Lung (tissue), 12 donors: Measurements from ENCODE around the gene NUBP2. TPM values are rescaled to one million over a fixed set of nuclear protein-coding genes. Genes with fewer than 3 reads are reported as not detected.

Experiments
- ATAC-seq: fragments of 200-7000 bp; cut with Tn5 transposase; one replicate; pipeline ENCODE4 v1.9.1; 2020; ENCODE audit warnings: moderate number of reproducible peaks; ENCODE audit not compliant: insufficient read depth, low FRiP score
- DNase-seq, 3 donors: peaks; one replicate each; pipeline ENCODE4 v3.0.0-alpha.2; 2013 to 2017
- H3K27ac ChIP-seq, 2 donors: one replicate each; pipeline ENCODE4 v1.5.1; 2013; ENCODE audit warnings: mild to moderate bottlenecking in 2 of 2, moderate library complexity in 2 of 2, control low read depth in 1 of 2, inconsistent platforms in 1 of 2, low read depth in 1 of 2, low read length in 1 of 2
- H3K27me3 ChIP-seq, 3 donors: one replicate each; pipeline ENCODE4 v1.5.1; 2013; ENCODE audit warnings: low read length in 2 of 3; ENCODE audit not compliant: control insufficient read depth in 3 of 3, insufficient read depth in 3 of 3
- H3K36me3 ChIP-seq, 4 donors: one replicate each; pipeline ENCODE4 v1.5.1; 2013; ENCODE audit warnings: low read length in 4 of 4, mild to moderate bottlenecking in 1 of 4, moderate library complexity in 1 of 4; ENCODE audit not compliant: control insufficient read depth in 4 of 4, insufficient read depth in 4 of 4
- H3K4me1 ChIP-seq, 5 donors: one replicate each; pipeline ENCODE4 v1.5.1; 2013; ENCODE audit warnings: low read length in 5 of 5, mild to moderate bottlenecking in 2 of 5, moderate library complexity in 1 of 5; ENCODE audit not compliant: control insufficient read depth in 5 of 5, insufficient read depth in 5 of 5
- H3K4me3 ChIP-seq: one replicate; pipeline ENCODE4 v1.5.1; 2013; ENCODE audit warnings: mild to moderate bottlenecking, control low read depth, moderate library complexity
- H3K9ac ChIP-seq, 2 donors: one replicate each; pipeline ENCODE4 v1.5.1; 2013; ENCODE audit warnings: low read length in 2 of 2, control low read depth in 1 of 2; ENCODE audit not compliant: insufficient read depth in 1 of 2
- H3K9me3 ChIP-seq, 4 donors: one replicate each; pipeline ENCODE4 v1.5.1; 2013; ENCODE audit warnings: low read length in 3 of 4, mild to moderate bottlenecking in 1 of 4, moderate library complexity in 1 of 4; ENCODE audit not compliant: control insufficient read depth in 4 of 4, insufficient read depth in 3 of 4
- WGBS, 2 donors: extraction: QIAGEN DNeasy Blood & Tissue Kit; methylation state at CpG; one replicate each; pipeline ENCODE4 v1.1.7; 2013; 5-methylcytosine and 5-hydroxymethylcytosine counted together
- polyA plus RNA-seq, 2 donors: library from polyadenylated mRNA; stranded (reverse); fragments of 200-250 nt; gene quantifications; one replicate each; pipeline ENCODE4 v1.2.1, GENCODE V29; 2013
- total RNA-seq, 2 donors: library from RNA; depleted of rRNA in 1 of 2; stranded (reverse); fragments of >200 nt in 1 of 2; gene quantifications; one replicate each; pipeline ENCODE4 v1.2.1, GENCODE V29; 2014 to 2021
- TF ChIP-seq, protein P1 (sequence below): IDR thresholded peaks from 2 replicates; pipeline ENCODE4 v1.5.1; 2012; ENCODE audit warnings: mild to moderate bottlenecking; ENCODE audit errors: control extremely low read depth, extremely low read depth
- donor health status: control.
- donor health status: control.
- donor health status: Bipolar disorder and iron deficiency.
- donor health status: healthy.
- donor health status: DM: yes; HTN: yes; CAD: no.

The NUBP2 gene
- total and polyA plus RNA-seq, 4 donors: 38.9 to 70.2 (median 65.6) TPM

DNA sequence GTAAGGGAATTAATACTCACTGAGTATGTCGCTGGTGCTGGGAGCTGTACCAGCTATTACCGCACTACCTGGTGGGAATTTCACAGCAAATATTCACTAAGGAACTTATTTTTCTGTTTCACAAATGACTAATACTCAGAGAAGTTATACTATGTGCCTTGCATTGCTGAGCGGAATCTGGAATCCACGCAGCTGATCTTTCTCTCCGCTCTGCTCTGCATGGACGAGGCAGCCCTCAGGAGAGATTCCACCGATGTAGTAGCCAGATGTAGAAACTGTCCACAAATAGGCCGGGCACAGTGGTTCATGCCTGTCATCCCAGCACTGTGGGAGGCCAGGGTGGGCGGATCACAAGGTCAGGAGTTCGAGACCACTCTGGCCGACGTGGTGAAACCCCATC is 28.6 kb upstream of the NUBP2 start:
- Histone ChIP-seq H3K4me3 (no peak overlapping the region), H3K36me3 (peaks cover 4 to 44% (median 23%) of the 10 kb centered on the region in 4 donors), H3K4me1 (no peaks in the 10 kb centered on the region), H3K27me3 (no peaks in the 10 kb centered on the region), H3K9me3 (no peaks in the 10 kb centered on the region), H3K27ac (no peak overlapping the region), H3K9ac (no peak overlapping the region)
- ATAC-seq (no peak), DNase-seq (no peak)
- TF ChIP-seq, protein P1, sequence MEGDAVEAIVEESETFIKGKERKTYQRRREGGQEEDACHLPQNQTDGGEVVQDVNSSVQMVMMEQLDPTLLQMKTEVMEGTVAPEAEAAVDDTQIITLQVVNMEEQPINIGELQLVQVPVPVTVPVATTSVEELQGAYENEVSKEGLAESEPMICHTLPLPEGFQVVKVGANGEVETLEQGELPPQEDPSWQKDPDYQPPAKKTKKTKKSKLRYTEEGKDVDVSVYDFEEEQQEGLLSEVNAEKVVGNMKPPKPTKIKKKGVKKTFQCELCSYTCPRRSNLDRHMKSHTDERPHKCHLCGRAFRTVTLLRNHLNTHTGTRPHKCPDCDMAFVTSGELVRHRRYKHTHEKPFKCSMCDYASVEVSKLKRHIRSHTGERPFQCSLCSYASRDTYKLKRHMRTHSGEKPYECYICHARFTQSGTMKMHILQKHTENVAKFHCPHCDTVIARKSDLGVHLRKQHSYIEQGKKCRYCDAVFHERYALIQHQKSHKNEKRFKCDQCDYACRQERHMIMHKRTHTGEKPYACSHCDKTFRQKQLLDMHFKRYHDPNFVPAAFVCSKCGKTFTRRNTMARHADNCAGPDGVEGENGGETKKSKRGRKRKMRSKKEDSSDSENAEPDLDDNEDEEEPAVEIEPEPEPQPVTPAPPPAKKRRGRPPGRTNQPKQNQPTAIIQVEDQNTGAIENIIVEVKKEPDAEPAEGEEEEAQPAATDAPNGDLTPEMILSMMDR: no peak
- 97% methylated on average over 12 of the region's 12 CpGs for WGBS, 2 donors

- Histone ChIP-seq H3K9me3 (no peaks in the 10 kb centered on the region), H3K9ac (no peak overlapping the region), H3K4me1 (no peaks in the 10 kb centered on the region), H3K36me3 (peaks cover 0 to 46% (median 14%) of the 10 kb centered on the region in 4 donors), H3K4me3 (no peak overlapping the region), H3K27ac (no peak overlapping the region), H3K27me3 (no peaks in the 10 kb centered on the region)
- 94 to 96% methylated on average over 37 of the region's 37 CpGs for WGBS, 2 donors
- TF ChIP-seq, protein P1: no peak
- ATAC-seq: no peak
- DNase-seq: no peak
Measured at GRCh38 chr16:1757714-1758461, 24.9 kb upstream of the NUBP2 start.

DNA sequence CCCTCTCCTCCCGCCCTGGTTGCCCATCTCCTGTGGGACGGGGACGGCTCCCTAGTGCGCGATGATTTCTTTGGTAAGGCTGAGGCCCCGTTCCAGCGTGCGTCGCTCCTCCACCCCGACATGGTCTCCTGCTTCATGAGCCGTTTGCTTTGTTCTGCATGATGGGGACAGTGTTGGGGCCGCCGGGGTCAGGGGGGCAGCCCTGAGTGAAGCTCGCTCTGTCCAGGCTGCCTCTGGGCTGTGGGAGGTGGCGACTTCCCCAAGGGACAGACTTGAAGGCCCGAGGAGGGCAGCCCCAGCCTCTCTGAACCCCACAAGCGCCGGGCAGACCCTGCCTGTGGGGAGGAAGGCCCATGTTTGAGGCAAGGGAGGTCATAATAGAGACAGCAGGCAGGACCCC is 23.8 kb upstream of the NUBP2 start:
- Histone ChIP-seq H3K4me1 (no peaks in the 10 kb centered on the region), H3K27ac (no peak overlapping the region), H3K4me3 (no peak overlapping the region), H3K9ac (no peak overlapping the region), H3K9me3 (no peaks in the 10 kb centered on the region), H3K36me3 (peaks cover 0 to 53% (median 14%) of the 10 kb centered on the region in 4 donors), H3K27me3 (no peaks in the 10 kb centered on the region)
- ATAC-seq (no peak), DNase-seq (no peak)
- 94 to 97% methylated on average over 18 of the region's 18 CpGs for WGBS, 2 donors
- TF ChIP-seq, protein P1: no peak
